HG03066 (cell line): ENCODE data around the gene UFD1.

ENCODE experiments used
- ATAC-seq: cut with Tn5 transposase; IDR thresholded peaks from one replicate; pipeline ENCODE4 v1.9.1; 2021; ENCODE audit warnings: low read depth; ENCODE audit not compliant: unreplicated experiment

The UFD1 gene, protein sequence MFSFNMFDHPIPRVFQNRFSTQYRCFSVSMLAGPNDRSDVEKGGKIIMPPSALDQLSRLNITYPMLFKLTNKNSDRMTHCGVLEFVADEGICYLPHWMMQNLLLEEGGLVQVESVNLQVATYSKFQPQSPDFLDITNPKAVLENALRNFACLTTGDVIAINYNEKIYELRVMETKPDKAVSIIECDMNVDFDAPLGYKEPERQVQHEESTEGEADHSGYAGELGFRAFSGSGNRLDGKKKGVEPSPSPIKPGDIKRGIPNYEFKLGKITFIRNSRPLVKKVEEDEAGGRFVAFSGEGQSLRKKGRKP

DNA sequence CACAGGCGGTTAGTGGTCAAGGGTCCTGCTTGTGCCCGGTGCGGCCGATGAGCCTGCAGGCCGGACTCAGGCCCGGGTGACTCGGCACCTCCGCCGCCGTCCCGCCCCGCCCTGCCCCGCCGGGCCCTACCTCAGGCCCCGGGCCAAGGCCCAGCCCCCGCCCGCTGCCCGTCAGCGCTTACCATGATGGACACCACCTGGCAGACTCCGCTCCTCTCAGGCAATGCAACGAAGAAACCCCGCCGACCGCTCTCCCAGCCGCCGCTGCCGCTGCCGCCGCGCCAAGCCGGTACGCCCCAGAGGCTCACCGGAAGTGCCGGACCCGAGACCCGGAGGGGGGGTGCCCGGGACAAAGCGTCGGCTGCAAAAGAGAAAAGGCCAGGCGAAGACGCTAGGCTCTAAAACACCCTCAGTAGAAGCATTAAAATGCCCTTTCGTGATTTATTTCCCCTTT is at the start of gene UFD1:
Gene UFD1, minus strand, starts transcription at position 293 of the 454 bp plus-strand sequence. Its CDS starts 108 bp downstream, at position 185.
- ATAC-seq, result peak; percentile 51

- no peak for ATAC-seq
Observed at GRCh38 chr22:19527861-19528417, 48.9 kb upstream of the UFD1 start.

DNA sequence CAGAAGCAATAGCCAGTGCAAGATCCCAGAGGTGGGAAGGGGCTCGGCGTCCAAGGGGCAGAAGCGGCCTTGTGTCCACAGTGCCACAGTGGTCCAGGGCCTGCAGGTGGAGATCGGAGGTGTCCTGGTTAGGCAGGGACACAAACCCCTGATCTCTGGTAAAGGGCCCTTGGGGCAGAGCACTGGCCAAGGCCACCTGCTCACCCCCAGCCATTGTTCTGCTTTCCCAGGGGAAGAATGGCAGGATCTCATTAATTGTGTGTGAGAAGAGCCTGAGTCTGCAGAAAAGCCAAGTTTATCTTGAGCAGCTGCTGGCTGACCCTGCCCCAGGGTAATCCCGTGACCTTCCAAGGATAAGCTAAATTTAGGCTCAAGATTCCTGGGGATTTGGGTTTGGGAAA is 48.3 kb upstream of the UFD1 start:
- no peak for ATAC-seq

DNA sequence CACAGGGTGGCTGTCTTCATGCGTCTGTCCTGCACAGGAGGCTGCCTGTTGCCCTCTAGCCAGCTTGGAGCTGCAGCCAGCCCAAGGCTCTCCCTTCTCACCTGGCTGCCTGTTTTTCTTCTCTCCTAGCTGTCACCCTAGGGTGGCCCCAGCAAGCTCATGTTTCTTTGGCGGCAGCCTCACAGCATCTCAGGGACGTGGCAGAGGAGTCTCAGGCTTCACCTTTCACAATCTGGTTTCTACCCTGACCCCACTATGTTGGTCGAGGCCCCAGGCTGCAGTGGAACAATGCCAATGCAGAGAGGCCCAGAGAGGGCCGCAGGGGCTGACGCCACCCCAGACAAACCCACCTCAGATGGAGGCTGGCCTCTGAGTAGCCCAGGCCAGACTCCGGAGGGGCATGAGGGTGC is 47.7 kb upstream of the UFD1 start:
- no peak for ATAC-seq

- ATAC-seq, result no peak
Observed at GRCh38 chr22:19526076-19526701, 47.2 kb upstream of the UFD1 start.

DNA sequence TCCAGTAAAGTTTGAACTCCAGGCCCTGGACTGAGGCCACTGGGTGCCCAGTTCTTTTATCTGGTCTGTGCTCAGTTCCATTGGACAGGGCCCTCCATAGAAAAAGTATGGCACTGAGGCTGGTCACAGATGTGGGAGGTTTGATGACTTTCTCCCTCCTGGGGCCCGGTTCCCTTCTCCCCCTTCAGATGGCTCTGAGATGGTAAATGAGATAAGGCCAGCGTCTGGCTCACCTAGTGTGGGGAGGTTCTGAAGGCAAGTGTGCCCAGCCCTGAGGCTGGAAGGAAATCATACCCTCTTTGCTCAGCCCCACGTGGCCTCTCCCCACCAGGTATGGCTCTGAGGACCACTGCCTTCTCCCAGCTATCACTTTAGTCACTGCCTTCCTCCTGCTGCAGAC is 46.7 kb upstream of the UFD1 start:
- ATAC-seq, result no peak

GRCh38 chr22:19525116-19525660 is 46.2 kb upstream of the UFD1 start:
- ATAC-seq, result no peak

- no peak for ATAC-seq
Observed at GRCh38 chr22:19524170-19525115, 45.5 kb upstream of the UFD1 start, which contains the start of gene CLDN5. Gene CLDN5, minus strand, starts transcription at chr22:19524410. Its CDS starts 155 bp downstream, at chr22:19524255.

DNA sequence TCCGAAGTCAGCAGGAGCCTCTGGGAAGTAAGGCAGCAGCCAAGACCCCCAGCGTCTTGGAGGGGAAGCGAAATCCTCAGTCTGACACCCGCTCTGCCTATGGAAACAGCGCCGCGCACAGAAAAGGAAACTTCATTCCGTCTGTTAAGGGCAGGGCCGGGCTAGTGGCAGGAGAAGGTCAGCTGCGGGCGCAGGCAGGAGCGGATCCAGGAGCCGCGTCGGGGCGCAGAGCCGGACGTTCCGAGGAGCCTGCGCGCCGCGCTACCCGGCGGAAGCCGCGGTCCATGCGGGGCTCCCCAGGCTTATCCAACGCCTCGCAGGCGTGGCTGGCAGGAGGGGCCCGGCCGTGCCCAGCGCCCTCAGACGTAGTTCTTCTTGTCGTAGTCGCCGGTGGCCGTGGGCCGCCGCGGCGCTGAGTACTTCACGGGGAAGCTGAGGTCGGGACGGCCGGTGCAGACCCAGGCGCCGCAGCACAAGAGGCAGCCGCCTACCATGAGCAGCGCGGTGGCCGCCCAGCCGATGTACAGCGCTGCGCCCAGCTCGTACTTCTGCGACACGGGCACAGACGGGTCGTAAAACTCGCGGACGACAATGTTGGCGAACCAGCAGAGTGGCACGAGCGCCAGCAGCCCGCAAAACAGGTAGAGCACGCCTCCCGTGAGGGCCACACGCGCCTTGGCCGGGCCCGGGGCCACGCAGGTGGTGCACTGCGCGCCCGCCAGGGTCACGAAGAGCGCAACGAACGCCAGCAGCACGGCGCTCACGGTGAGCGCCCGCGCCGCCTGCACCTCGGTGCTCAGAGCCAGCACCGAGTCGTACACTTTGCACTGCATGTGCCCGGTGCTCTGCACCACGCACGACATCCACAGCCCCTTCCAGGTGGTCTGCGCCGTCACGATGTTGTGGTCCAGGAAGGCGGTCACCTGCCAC is 44.5 kb upstream of the UFD1 start:
- ATAC-seq, result no peak

- ATAC-seq, result no peak
Observed at GRCh38 chr22:19522881-19523239, 43.9 kb upstream of the UFD1 start.

DNA sequence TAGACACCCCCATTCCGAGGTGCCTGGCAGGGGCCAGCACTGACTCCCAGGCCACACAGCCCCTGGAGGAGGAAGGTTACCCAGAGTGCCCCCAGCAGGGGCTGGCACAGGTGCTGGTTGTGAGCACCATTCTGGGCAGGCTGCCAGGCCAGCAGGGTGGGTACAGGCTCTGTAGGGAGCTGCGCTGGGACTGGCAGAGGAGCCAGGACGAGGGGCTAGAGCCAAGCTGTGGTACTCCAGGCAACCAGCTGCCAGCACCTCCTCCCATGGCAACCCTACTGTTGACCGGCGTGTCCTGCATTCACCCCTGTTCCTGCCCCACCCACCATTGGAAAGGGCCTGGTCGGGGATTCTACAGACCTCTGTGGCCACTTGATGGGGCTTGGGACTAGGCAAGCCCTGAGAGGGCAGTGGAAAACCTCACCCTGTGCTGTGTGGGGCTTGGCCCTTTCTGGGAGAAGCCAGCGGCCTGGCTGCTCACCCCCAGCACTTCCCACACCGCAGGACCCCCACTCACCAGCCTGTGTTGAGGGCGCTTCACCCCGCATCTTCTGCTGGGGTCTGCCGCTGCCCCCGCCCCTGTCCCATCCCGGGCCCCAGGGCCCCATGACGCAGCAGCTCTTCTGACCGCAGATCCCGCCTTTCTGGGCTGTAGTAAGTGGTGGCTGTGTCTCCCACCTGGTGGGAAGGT is 43.3 kb upstream of the UFD1 start:
- no peak for ATAC-seq

DNA sequence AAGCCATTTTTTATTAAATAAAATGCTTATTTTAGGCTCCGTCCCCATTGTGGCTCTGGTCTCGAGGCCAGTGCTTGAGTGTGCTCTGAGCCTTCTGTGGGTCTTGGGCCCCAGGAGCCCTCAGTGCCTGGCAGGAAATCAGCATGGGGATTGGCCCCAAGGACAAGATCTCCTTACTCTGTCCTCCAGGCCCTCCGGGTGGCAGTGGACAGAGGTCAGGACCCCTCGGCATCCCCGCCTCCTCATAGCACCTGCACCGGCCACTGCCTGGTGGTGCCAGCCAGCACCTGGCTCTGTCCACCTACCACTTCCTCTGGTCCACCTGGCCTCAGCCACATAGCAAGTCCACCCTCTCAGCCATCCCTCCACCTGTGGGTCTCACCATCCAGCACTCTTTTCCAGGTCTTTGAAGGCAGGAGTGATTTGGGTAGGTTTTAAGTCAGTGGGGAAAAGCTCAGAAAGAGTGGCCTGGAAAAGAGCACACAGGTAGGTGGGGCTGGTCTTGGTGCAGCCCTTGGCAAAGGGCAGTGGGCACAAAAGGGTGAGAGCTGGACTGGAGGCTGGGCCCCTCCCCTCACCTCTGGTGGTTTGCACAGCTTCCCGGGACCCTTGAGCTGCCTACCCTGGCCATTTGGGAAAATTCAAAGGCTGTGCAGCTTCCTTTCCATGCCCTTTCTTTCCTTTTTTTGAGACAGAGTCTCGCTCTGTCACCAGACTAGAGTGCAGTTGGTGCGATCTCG is 41.7 kb upstream of the UFD1 start:
- ATAC-seq, result no peak

DNA sequence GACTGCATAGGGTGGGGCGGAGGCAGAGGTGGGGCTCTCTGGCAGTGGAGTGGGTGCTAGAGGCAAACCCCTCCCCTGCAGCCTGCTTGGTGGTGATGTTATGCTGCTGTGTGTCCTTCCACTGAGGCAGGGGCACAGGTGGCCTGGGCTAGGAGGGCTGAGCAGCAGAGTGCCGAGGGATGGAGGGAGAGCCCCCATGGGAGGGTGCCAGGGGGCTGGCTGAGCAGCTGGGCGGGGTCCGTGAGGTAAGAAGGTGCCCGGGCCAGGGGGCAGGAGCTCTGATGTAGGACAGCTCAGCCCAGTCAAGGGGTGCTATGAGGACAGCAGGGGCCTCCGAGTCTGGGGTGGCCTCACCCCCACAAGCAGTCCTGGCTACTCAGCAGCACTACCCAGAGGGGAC is 41.0 kb upstream of the UFD1 start:
- no peak for ATAC-seq

- ATAC-seq, result no peak
Observed at GRCh38 chr22:19519041-19519926, 40.3 kb upstream of the UFD1 start.

- no peak for ATAC-seq
Observed at GRCh38 chr22:19518635-19519034, 39.6 kb upstream of the UFD1 start.

- ATAC-seq, result no peak
Observed at GRCh38 chr22:19517919-19518611, 39.1 kb upstream of the UFD1 start.

- no peak for ATAC-seq
Observed at GRCh38 chr22:19517171-19517500, 38.1 kb upstream of the UFD1 start.
